Natural killer cell treated with Interleukin-12 subunit alpha and Interleukin-12 subunit beta and Interleukin-15 and Interleukin-18, amount 100 ng/mL, for 72 hours (primary cell): ENCODE results near the gene MTCL1. TPM values are rescaled to one million over a fixed set of nuclear protein-coding genes. Genes with fewer than 3 reads are reported as not detected.

Experiments used
- ATAC-seq, 2 donors: fragments of 150-1000 bp; cut with Tn5 transposase in 1 of 2; sonication (Bioruptor Pico), chemical (Tn5 transposase) in 1 of 2; 2 replicates each; pipeline ENCODE4 v1.10.0; 2021
- DNase-seq: peaks from one replicate; pipeline ENCODE4 v3.0.0; 2022; ENCODE audit warnings: low spot score
- H3K27ac Mint-ChIP-seq, 2 donors: 1 replicate in 1 of 2; 2 replicates in 1 of 2; pipeline ENCODE4 v1.8.0; 2022; ENCODE audit warnings: mixed read lengths in 2 of 2, mild to moderate bottlenecking in 1 of 2, moderate library complexity in 1 of 2
- H3K27me3 Mint-ChIP-seq, 2 donors: 1 replicate in 1 of 2; 2 replicates in 1 of 2; pipeline ENCODE4 v1.8.0; 2022; ENCODE audit warnings: mixed read lengths in 2 of 2
- H3K36me3 Mint-ChIP-seq: one replicate; pipeline ENCODE4 v1.8.0; 2022; ENCODE audit warnings: mixed read lengths
- H3K4me1 Mint-ChIP-seq, 2 donors: 1 replicate in 1 of 2; 2 replicates in 1 of 2; pipeline ENCODE4 v1.8.0; 2022; ENCODE audit warnings: low read depth in 2 of 2, mixed read lengths in 2 of 2, mild to moderate bottlenecking in 1 of 2
- H3K4me3 Mint-ChIP-seq: one replicate; pipeline ENCODE4 v1.8.0; 2022; ENCODE audit warnings: mixed read lengths
- H3K9me3 Mint-ChIP-seq: 2 replicates; pipeline ENCODE4 v1.8.0; 2022; ENCODE audit warnings: mixed read lengths
- total RNA-seq, 2 donors: library from RNA; stranded (reverse); gene quantifications; one replicate each; pipeline ENCODE4 v1.2.3, GENCODE V29; 2022

The MTCL1 gene
- total RNA-seq, 2 donors from 2014 or later: 0.38 to 0.50 TPM

GRCh38 chr18:8806798-8807487, 101.6 kb downstream of the MTCL1 start:
- no peak overlapping the region for H3K27ac Mint-ChIP-seq
- no peak for ATAC-seq
- DNase-seq: no peak
- H3K27me3 Mint-ChIP-seq: peaks cover 11 to 17% of the 10 kb centered on the region in 2 donors
- no peaks in the 10 kb centered on the region for H3K9me3 Mint-ChIP-seq
- H3K36me3 Mint-ChIP-seq: no peaks in the 10 kb centered on the region
- H3K4me1 Mint-ChIP-seq: no peaks in the 10 kb centered on the region
- no peak overlapping the region for H3K4me3 Mint-ChIP-seq

GRCh38 chr18:8807488-8807805, 102.1 kb downstream of the MTCL1 start:
- DNase-seq: no peak
- H3K4me1 Mint-ChIP-seq: no peaks in the 10 kb centered on the region
- no peaks in the 10 kb centered on the region for H3K36me3 Mint-ChIP-seq
- no peaks in the 10 kb centered on the region for H3K9me3 Mint-ChIP-seq
- ATAC-seq: no peak
- no peak overlapping the region for H3K27ac Mint-ChIP-seq
- peaks cover 11 to 17% of the 10 kb centered on the region in 2 donors for H3K27me3 Mint-ChIP-seq
- no peak overlapping the region for H3K4me3 Mint-ChIP-seq

GRCh38 chr18:8808001-8808400, 102.6 kb downstream of the MTCL1 start:
- no peaks in the 10 kb centered on the region for H3K4me1 Mint-ChIP-seq
- no peaks in the 10 kb centered on the region for H3K36me3 Mint-ChIP-seq
- peaks cover 11 to 21% of the 10 kb centered on the region in 2 donors for H3K27me3 Mint-ChIP-seq
- ATAC-seq (no peak), DNase-seq (no peak)
- no peaks in the 10 kb centered on the region for H3K9me3 Mint-ChIP-seq
- H3K4me3 Mint-ChIP-seq: no peak overlapping the region
- H3K27ac Mint-ChIP-seq: no peak overlapping the region

GRCh38 chr18:8809514-8809913, 104.2 kb downstream of the MTCL1 start:
- Mint-ChIP-seq H3K4me3 (no peak overlapping the region), H3K27me3 (peaks cover 11 to 24% of the 10 kb centered on the region in 2 donors), H3K36me3 (no peaks in the 10 kb centered on the region), H3K9me3 (no peaks in the 10 kb centered on the region), H3K4me1 (no peaks in the 10 kb centered on the region), H3K27ac (no peak overlapping the region)
- ATAC-seq: no peak
- DNase-seq: no peak

GRCh38 chr18:8810157-8810556, 104.8 kb downstream of the MTCL1 start:
- DNase-seq: no peak
- Mint-ChIP-seq H3K27me3 (peaks cover 11 to 24% of the 10 kb centered on the region in 2 donors), H3K4me3 (no peak overlapping the region), H3K27ac (no peak overlapping the region), H3K4me1 (no peaks in the 10 kb centered on the region), H3K36me3 (no peaks in the 10 kb centered on the region), H3K9me3 (no peaks in the 10 kb centered on the region)
- peak in 1 of 2 donors; percentile 50 for ATAC-seq

GRCh38 chr18:8811115-8811514, 105.8 kb downstream of the MTCL1 start:
- Mint-ChIP-seq H3K27me3 (peaks cover 11 to 24% of the 10 kb centered on the region in 2 donors), H3K27ac (no peak overlapping the region), H3K9me3 (no peaks in the 10 kb centered on the region), H3K4me3 (no peak overlapping the region), H3K36me3 (no peaks in the 10 kb centered on the region), H3K4me1 (no peaks in the 10 kb centered on the region)
- ATAC-seq: no peak
- no peak for DNase-seq

- ATAC-seq: no peak
- H3K4me1 Mint-ChIP-seq: no peaks in the 10 kb centered on the region
- peaks cover 11 to 24% of the 10 kb centered on the region in 2 donors for H3K27me3 Mint-ChIP-seq
- H3K27ac Mint-ChIP-seq: no peak overlapping the region
- no peaks in the 10 kb centered on the region for H3K36me3 Mint-ChIP-seq
- no peak for DNase-seq
- H3K4me3 Mint-ChIP-seq: no peak overlapping the region
- H3K9me3 Mint-ChIP-seq: no peaks in the 10 kb centered on the region
Observed at GRCh38 chr18:8812631-8813030, 107.3 kb downstream of the MTCL1 start.

- H3K4me3 Mint-ChIP-seq: no peak overlapping the region
- H3K27me3 Mint-ChIP-seq: peaks cover 11 to 22% of the 10 kb centered on the region in 2 donors
- DNase-seq (no peak), ATAC-seq (no peak)
- H3K27ac Mint-ChIP-seq: no peak overlapping the region
- H3K36me3 Mint-ChIP-seq: no peaks in the 10 kb centered on the region
- H3K4me1 Mint-ChIP-seq: no peaks in the 10 kb centered on the region
- H3K9me3 Mint-ChIP-seq: no peaks in the 10 kb centered on the region
Observed at GRCh38 chr18:8813611-8814010, 108.3 kb downstream of the MTCL1 start.

GRCh38 chr18:8814206-8814605, 108.8 kb downstream of the MTCL1 start:
- Mint-ChIP-seq H3K27me3 (peaks cover 7 to 16% of the 10 kb centered on the region in 2 donors), H3K36me3 (no peaks in the 10 kb centered on the region), H3K4me3 (no peak overlapping the region), H3K4me1 (no peaks in the 10 kb centered on the region), H3K27ac (no peak overlapping the region), H3K9me3 (no peaks in the 10 kb centered on the region)
- ATAC-seq (no peak), DNase-seq (no peak)

GRCh38 chr18:8816220-8816619, 110.9 kb downstream of the MTCL1 start:
- Mint-ChIP-seq H3K9me3 (no peaks in the 10 kb centered on the region), H3K36me3 (no peaks in the 10 kb centered on the region), H3K27ac (no peak overlapping the region), H3K4me1 (no peaks in the 10 kb centered on the region), H3K4me3 (no peak overlapping the region), H3K27me3 (peaks cover 0 to 11% of the 10 kb centered on the region in 2 donors)
- no peak for DNase-seq
- no peak for ATAC-seq

GRCh38 chr18:8816816-8817215, 111.5 kb downstream of the MTCL1 start:
- ATAC-seq (no peak), DNase-seq (no peak)
- no peak overlapping the region for H3K27ac Mint-ChIP-seq
- H3K4me1 Mint-ChIP-seq: no peaks in the 10 kb centered on the region
- no peaks in the 10 kb centered on the region for H3K36me3 Mint-ChIP-seq
- H3K27me3 Mint-ChIP-seq: peaks cover 0 to 11% of the 10 kb centered on the region in 2 donors
- H3K4me3 Mint-ChIP-seq: no peak overlapping the region
- no peaks in the 10 kb centered on the region for H3K9me3 Mint-ChIP-seq

- Mint-ChIP-seq H3K27ac (no peak overlapping the region), H3K4me1 (no peaks in the 10 kb centered on the region), H3K36me3 (no peaks in the 10 kb centered on the region), H3K27me3 (peaks cover 0 to 4% of the 10 kb centered on the region in 2 donors), H3K4me3 (no peak overlapping the region), H3K9me3 (no peaks in the 10 kb centered on the region)
- no peak for DNase-seq
- ATAC-seq: no peak
Observed at GRCh38 chr18:8818982-8819381, 113.6 kb downstream of the MTCL1 start.

- Mint-ChIP-seq H3K27me3 (peaks cover 0 to 4% of the 10 kb centered on the region in 2 donors), H3K9me3 (no peaks in the 10 kb centered on the region), H3K27ac (no peak overlapping the region)
Observed at GRCh38 chr18:8820396-8821082, 115.2 kb downstream of the MTCL1 start.

GRCh38 chr18:8821083-8821465, 115.7 kb downstream of the MTCL1 start:
- Mint-ChIP-seq H3K27me3 (peaks cover 0 to 4% of the 10 kb centered on the region in 2 donors), H3K9me3 (no peaks in the 10 kb centered on the region), H3K4me1 (no peaks in the 10 kb centered on the region), H3K36me3 (no peaks in the 10 kb centered on the region), H3K4me3 (no peak overlapping the region), H3K27ac (no peak overlapping the region)
- DNase-seq (no peak), ATAC-seq (no peak)

More at GRCh38 chr18:8820396-8821082, 115.2 kb downstream of the MTCL1 start:
- DNase-seq: no peak
- Mint-ChIP-seq H3K4me3 (no peak overlapping the region), H3K4me1 (no peaks in the 10 kb centered on the region), H3K36me3 (no peaks in the 10 kb centered on the region)
- no peak for ATAC-seq
